Spleen (tissue), 7 donors: ENCODE results near the gene PRRX1.

Source experiments
- CTCF ChIP-seq, 11 experiments: fragments of 200-600 bp in 7 of 11; fragments of 450-650 bp in 4 of 11; sonication (generic) in 4 of 11; IDR thresholded peaks in 8 of 11; conservative IDR thresholded peaks in 3 of 11; 1 replicate in 7 of 11; 2 replicates in 4 of 11; pipeline versions ENCODE4 v1.4.0 to v1.8.0; 2016 to 2021; ENCODE audit warnings: antibody characterized with exemption in 11 of 11, inconsistent platforms in 4 of 11, mild to moderate bottlenecking in 1 of 11
- POLR2A ChIP-seq, 3 donors: fragments of 450-650 bp; IDR thresholded peaks; one replicate each; pipeline ENCODE4 v1.5.1; 2017; ENCODE audit warnings: antibody characterized with exemption in 3 of 3, mild to moderate bottlenecking in 1 of 3
- POLR2AphosphoS5 ChIP-seq, 3 donors: sonication (generic); formaldehyde crosslinking; IDR thresholded peaks; one replicate each; pipeline ENCODE4 v1.5.1; 2017; ENCODE audit warnings: antibody characterized with exemption in 3 of 3
- donor health status: DM: no; HTN: no; CAD: no; lungs with moderate emphysema.
- donor health status: DM: no; HTN: no; CAD: no.
- donor health status: DM: no; HTN: no; CAD: no.

GRCh38 chr1:170682169-170682568 lies 18.2 kb downstream of the PRRX1 start:
- TF ChIP-seq CTCF (IDR thresholded peaks at IDR 0.05 in 8 of 11, conservative IDR thresholded peaks at IDR 0.05 in 3 of 11) (no peak), POLR2A (IDR thresholded peaks at IDR 0.05) (no peak), POLR2AphosphoS5 (IDR thresholded peaks at IDR 0.05) (no peak)
